ENCODE data around the gene NXT1. TPM values are rescaled to one million over a fixed set of nuclear protein-coding genes. Genes with fewer than 3 reads are reported as not detected.
"Not testable (repeated sequence)": the region's sequence is repeated elsewhere in the genome, so short reads cannot be mapped to it uniquely, and the experiment has no call there.

Gene NXT1
- total RNA-seq, 1 donor from 2014 or later = 34.4 TPM

- no peak for DNase-seq (ENCODE audit: low spot score)
Observed at GRCh38 chr20:23331450-23332350, 18.9 kb upstream of the NXT1 start.

DNA sequence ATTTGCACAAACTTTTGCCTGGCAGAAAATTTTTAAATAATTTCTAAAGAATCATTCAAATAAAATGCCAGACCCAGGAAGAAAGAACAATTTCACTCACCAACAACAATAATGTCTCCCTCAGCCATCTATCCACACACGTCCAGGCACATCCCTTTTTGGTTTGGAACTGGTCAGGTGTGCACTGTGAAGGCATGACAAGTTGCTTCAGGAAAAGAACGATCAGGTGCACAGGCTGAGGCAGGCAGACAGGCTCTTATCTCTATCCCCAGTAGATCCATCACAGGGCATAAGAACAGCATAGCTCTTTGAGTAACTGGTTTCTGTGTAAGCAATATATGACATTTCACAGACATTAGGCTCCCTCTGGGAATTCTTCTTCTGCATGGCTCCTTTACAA lies 18.1 kb upstream of the NXT1 start:
- peak; percentile 47 for DNase-seq (ENCODE audit: low spot score)

- DNase-seq (ENCODE audit: low spot score) = no peak
Observed at GRCh38 chr20:23334111-23334510, 16.5 kb upstream of the NXT1 start.

GRCh38 chr20:23335521-23335920 lies 15.1 kb upstream of the NXT1 start:
- no peak for DNase-seq (ENCODE audit: low spot score)

DNA sequence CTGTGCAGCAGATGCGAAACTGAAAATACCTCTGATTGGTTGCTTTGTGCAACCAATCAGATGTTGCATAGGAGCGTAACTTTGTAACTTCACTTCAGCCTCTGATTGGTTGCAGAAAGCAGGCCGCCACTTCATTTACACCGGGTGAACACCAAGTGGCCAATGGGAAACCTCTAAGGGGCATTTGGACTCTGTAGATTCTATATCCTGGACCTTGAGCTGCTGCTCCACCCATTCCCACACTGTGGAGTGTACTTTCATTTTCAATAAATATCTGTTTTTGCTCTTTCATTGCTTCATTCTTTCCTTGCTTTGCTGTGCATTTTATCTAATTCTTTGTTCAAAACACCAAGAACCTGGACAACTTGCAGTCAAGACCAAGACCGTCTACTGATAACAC lies 14.1 kb upstream of the NXT1 start:
- DNase-seq (ENCODE audit: low spot score) = no peak

GRCh38 chr20:23337312-23337711 lies 13.3 kb upstream of the NXT1 start:
- DNase-seq (ENCODE audit: low spot score) = no peak

DNA sequence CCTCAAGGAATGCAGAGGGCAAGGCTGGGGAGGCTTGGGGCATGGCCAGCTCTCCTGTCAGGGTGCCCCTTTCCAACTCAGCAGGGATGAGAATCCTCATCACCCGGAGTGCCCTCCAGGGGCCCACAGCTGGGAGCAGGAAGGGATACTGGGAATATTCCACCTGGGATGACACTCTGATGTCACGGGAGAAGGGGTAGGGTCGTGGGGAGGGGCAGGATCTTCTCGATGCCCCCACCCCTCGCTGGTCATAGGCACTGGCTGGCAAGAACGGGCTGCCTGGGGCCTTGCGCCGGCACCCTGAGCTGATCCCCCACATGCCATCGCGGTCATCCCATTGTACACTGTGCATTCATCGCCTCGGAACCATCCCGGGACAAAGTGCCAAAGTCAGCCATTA lies 10.6 kb upstream of the NXT1 start:
- DNase-seq (ENCODE audit: low spot score) = no peak

DNA sequence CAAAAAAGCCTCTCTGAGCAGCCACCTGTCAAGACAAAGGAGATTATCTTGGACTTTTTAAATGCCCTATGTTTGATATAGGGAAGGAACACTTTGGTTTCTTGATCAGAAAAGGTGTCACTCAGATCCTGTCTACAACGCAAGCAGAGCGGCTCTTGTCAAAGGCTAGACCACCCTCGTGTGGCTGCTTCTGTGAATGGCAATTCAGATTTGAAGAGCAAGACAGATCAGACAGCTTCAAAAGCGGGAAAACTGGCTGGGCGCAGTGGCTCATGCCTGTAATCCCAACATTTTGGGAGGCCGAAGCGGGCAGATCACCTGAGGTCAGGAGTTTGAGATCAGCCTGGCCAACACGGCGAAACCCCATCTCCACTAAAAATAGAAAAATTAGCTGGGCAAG lies 10.1 kb upstream of the NXT1 start:
- DNase-seq (ENCODE audit: low spot score) = peak; percentile 70

DNA sequence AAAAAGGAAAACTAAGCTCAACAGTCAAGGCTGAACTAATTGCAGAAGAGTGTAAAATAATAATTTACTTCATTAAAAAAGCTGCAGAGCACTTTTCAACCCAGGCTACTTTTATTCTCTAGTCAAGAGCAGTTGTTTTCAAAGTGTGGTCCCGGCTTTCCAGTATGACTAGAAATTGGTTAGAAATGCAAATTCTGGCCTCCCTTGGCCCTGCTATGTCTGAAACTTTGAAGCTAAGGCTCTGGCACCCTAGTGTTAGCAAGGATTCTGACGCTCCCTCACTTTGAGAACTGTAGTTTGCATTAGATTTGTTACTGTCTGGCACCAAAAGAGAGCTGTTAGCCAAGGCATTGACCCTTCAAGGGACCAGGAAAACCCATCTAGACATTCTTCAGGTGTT lies 9.5 kb upstream of the NXT1 start:
- no peak for DNase-seq (ENCODE audit: low spot score)

- no peak for DNase-seq (ENCODE audit: low spot score)
Observed at GRCh38 chr20:23343590-23343989, 7.0 kb upstream of the NXT1 start.

- no peak for DNase-seq (ENCODE audit: low spot score)
Observed at GRCh38 chr20:23344336-23344735, 6.3 kb upstream of the NXT1 start.

DNA sequence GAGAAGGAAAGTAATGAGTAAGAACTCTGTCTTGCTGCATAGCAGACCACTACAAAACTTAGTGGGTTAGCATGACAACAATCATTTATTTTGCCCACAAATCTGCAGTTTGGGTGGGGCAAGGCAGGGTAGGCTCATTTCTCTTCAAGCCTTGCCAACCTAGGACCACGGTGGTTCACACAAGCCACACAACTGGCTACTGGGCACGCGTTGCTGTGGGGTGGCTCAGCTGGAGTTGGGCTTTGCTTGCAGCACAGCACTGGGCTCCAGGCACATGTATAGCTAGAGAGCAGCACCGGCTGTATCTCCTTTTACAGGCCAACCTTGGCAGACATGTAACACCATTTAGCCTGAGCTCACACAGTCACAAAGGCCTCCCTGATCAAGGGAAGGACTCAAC lies 4.6 kb upstream of the NXT1 start:
- no peak for DNase-seq (ENCODE audit: low spot score)

DNA sequence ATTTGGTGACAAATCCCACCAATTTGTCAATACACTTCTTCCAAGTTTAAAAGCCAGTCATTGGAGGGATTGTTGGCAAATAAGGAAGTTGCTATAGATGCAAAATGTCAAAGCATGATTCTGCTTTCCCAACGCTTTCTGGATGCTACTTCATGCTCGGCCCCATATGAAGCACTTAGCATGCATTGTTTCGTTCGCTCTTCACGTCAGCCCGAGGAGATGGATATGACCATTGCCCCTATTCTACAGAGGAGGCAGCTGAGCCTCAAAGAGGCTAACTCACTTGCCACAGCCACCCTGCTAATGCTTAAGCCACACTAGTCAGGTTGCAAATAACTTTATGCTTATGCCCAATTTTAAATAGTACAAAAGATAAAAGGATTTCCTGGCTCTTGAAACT lies 2.8 kb upstream of the NXT1 start:
- no peak for DNase-seq (ENCODE audit: low spot score)

- not testable (repeated sequence) for DNase-seq (ENCODE audit: low spot score)
Observed at GRCh38 chr20:23348510-23348909, 2.1 kb upstream of the NXT1 start.

GRCh38 chr20:23349338-23350195 lies 1.0 kb upstream of the NXT1 start:
- peak; percentile 95 for DNase-seq (ENCODE audit: low spot score)

- DNase-seq (ENCODE audit: low spot score) = peak; percentile 64
Observed at GRCh38 chr20:23350904-23351838, 580 bp downstream of the NXT1 start.

DNA sequence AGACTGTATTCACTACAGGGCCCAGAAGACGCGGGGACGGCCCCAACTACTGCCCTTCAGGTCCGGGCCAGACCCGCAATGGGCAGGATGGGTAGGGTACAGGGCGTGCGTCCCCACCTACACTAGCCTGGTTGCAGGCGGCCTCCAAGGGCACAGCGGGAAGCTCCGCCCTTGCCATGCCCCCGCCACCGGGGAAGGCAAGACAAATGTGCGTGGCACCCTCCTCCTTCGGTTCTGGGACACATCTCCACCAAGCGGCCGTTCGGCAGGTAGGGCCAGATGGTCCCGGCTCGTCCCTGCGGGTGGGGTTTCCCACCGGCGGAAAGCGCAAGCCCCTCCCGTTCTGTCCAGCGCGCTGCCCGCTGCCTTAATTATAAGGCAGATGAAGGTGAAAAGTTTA lies 5.6 kb downstream of the NXT1 start:
- no peak for DNase-seq (ENCODE audit: low spot score)

GRCh38 chr20:23357767-23358562 lies 7.4 kb downstream of the NXT1 start:
- peak; percentile 99 for DNase-seq (ENCODE audit: low spot score)

DNA sequence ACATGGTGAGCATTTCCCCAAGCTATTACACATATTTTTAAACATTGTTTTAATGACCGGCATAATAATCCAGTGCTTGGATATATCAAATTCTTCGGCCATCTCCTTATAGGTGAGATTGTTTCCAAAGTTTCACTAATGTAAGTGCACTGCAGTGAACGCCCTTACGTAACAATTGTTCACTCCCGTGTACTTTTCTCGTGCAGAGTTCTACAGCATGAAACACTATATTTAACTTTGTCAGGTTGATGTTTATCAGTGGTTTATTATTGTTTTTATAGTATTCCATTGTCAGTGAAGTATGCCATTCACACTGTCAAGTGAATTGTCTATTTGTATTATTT lies 7.9 kb downstream of the NXT1 start:
- no peak for DNase-seq (ENCODE audit: low spot score)

GRCh38 chr20:23358923-23359593 lies 8.5 kb downstream of the NXT1 start:
- DNase-seq (ENCODE audit: low spot score) = no peak

All from umbilical cord (tissue), 2 donors.